Uterus (tissue), 4 donors: Measurements from ENCODE around the gene TPD52L2. TPM values are rescaled to one million over a fixed set of nuclear protein-coding genes. Genes with fewer than 3 reads are reported as not detected.
A peak's percentile ranks its signal among the peaks of the same experiment; 100 is the strongest.

Experiments used
- DNase-seq, 2 donors: peaks; one replicate each; pipeline ENCODE4 v3.0.0-alpha.2; 2019 to 2020
- H3K27ac ChIP-seq, 2 donors: fragments of 200-600 bp; sonication (generic); 1 replicate in 1 of 2; 2 replicates in 1 of 2; pipeline ENCODE4 v1.5.1; 2016 to 2018
- H3K27me3 ChIP-seq, 2 donors: fragments of 200-600 bp; sonication (generic); one replicate each; pipeline ENCODE4 v1.5.1; 2018 to 2019; ENCODE audit warnings: control low read depth in 1 of 2
- H3K36me3 ChIP-seq, 2 donors: fragments of 200-600 bp; sonication (generic); one replicate each; pipeline ENCODE4 v1.5.1; 2019; ENCODE audit warnings: control low read depth in 1 of 2
- H3K4me1 ChIP-seq, 2 donors: fragments of 200-600 bp; sonication (generic); one replicate each; pipeline ENCODE4 v1.5.1; 2018 to 2019; ENCODE audit warnings: control low read depth in 1 of 2
- H3K4me3 ChIP-seq, 2 donors: fragments of 200-600 bp; sonication (generic); 1 replicate in 1 of 2; 2 replicates in 1 of 2; pipeline ENCODE4 v1.5.1; 2018 to 2019; ENCODE audit warnings: mild to moderate bottlenecking in 1 of 2
- H3K9me3 ChIP-seq, 2 donors: fragments of 200-600 bp; sonication (generic); one replicate each; pipeline ENCODE4 v1.5.1; 2019; ENCODE audit warnings: control low read depth in 1 of 2
- POLR2A ChIP-seq, 2 donors: fragments of 450-650 bp; IDR thresholded peaks; one replicate each; pipeline ENCODE4 v1.6.1; 2016; ENCODE audit warnings: antibody characterized with exemption in 2 of 2, mild to moderate bottlenecking in 1 of 2, moderate library complexity in 1 of 2
- intact Hi-C: fragments of 100-400 bp; cut with DNase I; formaldehyde crosslinking; loops from one replicate; pipeline ENCODE4 v1.15.1; 2023; ENCODE audit warnings: low total_unique reads
- total RNA-seq, 4 donors: library from RNA; depleted of rRNA in 3 of 4; stranded (reverse); fragments of >200 nt in 3 of 4; gene quantifications; one replicate each; pipeline versions ENCODE4 v1.1.0 to v1.2.4, GENCODE V29; 2014 to 2023
- TF ChIP-seq, protein P1 (sequence below), 4 experiments: fragments of 200-600 bp in 2 of 4; fragments of 450-650 bp in 2 of 4; sonication (generic) in 2 of 4; IDR thresholded peaks; one replicate each; pipeline ENCODE4 v1.5.1; 2016 to 2019; ENCODE audit warnings: antibody characterized with exemption in 4 of 4, mild to moderate bottlenecking in 2 of 4, moderate library complexity in 1 of 4
- donor health status: DM: yes; HTN: yes; CAD: no.

The TPD52L2 gene
- total RNA-seq, 4 donors from 2014 or later = 44.1 to 77.8 (median 62.0) TPM

DNA sequence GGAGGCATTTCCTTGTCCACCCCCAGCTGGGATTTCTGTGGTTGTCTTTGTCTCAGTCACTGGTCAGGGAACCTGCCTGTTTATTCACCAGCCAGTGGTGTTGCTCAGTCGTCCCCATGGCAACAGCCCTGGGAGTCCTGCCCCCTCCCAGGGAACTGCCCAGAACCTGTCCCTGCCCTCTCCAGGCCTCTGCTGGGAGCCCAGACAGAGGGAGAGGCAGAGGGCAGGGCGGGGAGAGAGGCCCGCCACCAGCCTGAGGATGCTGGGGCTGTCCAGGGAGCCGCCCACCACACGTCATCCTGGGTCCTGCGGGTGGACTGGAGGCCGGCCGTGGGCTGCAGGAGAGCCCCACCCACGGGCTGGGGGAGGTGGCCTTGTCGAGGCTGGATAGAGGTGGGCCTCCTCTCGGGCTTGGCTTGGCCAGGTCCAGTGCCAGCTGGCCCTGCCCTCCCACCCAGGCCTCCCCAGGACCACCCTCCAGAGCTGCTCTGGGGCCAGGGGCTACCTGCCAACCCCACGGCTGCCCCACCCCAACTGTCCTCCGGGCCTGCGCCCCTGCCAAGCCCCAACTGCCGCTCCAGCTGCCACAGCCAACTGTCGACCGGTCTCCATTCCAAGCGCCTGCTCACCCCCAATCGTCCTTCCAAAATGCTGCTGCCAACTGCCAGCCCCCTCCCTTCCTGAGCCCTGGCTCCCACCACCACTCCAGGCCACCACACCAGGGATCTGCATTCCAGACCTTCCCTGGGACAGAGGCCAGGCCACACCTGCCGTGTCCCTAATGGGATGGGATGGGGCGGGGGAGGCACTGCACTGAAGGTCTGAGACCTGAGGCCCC is 29.8 kb upstream of the TPD52L2 start:
- Histone ChIP-seq H3K4me1 (peaks cover 0 to 24% of the 10 kb centered on the region in 2 donors), H3K9me3 (no peaks in the 10 kb centered on the region), H3K27me3 (no peaks in the 10 kb centered on the region), H3K27ac (peak overlapping the region; percentile 74 to 91), H3K4me3 (no peak overlapping the region), H3K36me3 (no peaks in the 10 kb centered on the region)
- peak; percentile 92 to 93 for DNase-seq
- TF ChIP-seq POLR2A (IDR thresholded peaks at IDR 0.05) = peak in 1 of 2 donors; percentile 23
- TF ChIP-seq, protein P1, sequence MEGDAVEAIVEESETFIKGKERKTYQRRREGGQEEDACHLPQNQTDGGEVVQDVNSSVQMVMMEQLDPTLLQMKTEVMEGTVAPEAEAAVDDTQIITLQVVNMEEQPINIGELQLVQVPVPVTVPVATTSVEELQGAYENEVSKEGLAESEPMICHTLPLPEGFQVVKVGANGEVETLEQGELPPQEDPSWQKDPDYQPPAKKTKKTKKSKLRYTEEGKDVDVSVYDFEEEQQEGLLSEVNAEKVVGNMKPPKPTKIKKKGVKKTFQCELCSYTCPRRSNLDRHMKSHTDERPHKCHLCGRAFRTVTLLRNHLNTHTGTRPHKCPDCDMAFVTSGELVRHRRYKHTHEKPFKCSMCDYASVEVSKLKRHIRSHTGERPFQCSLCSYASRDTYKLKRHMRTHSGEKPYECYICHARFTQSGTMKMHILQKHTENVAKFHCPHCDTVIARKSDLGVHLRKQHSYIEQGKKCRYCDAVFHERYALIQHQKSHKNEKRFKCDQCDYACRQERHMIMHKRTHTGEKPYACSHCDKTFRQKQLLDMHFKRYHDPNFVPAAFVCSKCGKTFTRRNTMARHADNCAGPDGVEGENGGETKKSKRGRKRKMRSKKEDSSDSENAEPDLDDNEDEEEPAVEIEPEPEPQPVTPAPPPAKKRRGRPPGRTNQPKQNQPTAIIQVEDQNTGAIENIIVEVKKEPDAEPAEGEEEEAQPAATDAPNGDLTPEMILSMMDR (IDR thresholded peaks at IDR 0.05) = peak in 1 of 4 experiments; percentile 18
- intact Hi-C loops = no loop called here

DNA sequence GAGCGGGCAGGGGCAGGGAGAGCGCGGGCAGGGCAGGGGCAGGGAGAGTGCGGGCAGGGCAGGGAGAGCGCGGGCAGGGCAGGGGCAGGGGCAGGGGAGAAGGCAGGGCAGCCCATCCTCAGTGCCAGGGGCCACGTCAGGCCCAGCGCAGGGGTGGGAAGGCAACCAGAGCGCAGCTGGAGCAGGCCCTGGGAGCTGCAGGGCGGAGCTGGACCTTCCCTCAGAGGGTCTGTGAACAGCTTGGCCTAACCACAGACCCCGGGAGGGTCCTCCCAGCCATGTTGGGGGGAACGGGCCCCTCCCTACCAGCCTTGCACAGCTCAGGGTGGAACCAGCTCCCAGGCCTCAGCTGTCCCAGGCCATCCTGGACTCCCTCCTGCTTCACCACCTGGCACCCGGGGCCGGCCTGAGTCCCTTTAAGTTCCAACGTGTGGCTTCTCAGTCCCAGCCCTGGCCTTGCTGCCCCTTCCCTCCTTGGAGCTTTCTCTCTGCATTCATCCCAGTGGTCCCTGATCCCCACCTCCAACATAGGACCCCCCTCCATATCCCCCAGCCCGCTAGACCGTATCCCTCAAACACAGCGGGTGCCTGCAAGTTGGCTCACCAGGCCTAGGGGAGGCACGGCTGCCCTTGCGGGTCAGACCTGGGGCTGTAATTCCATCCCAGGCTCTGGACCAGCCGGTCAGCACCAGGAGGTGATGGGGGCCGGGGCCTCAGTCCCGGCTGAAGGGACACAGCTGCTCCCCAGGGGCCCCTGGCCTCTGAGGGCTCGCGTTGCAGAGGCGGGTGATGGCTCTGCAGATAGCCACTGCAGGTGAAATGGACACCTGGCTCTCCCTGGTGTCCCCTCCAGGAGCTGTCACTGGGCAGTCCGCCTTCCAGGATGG is 28.4 kb upstream of the TPD52L2 start:
- peak overlapping the region in 1 of 2 donors; percentile 13 for H3K27ac ChIP-seq
- H3K27me3 ChIP-seq = no peaks in the 10 kb centered on the region
- H3K4me3 ChIP-seq = no peak overlapping the region
- intact Hi-C loops = no loop called here
- peaks cover 0 to 24% of the 10 kb centered on the region in 2 donors for H3K4me1 ChIP-seq
- no peaks in the 10 kb centered on the region for H3K36me3 ChIP-seq
- no peaks in the 10 kb centered on the region for H3K9me3 ChIP-seq
- TF ChIP-seq, protein P1 (IDR thresholded peaks at IDR 0.05) = no peak
- no peak for TF ChIP-seq POLR2A (IDR thresholded peaks at IDR 0.05)
- no peak for DNase-seq

DNA sequence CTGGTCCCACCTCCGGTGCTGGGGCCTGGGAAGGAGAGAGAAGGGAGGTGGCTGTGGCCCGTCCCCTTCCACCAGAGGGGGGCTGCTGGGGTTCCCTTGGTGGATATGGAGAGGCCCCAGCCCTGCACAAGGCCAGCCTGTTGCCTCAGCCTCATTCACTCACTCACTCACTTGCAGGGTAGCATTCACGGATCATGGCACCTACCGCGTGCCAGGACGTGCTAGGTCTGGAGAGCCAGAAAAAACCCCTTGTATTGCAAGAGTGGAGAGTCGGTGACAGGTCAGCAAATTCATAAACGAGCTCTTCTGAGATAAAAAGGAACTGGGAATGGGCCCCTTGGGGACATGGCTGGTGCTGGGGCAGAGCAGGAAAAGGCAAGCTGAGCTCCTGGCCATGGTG is 27.6 kb upstream of the TPD52L2 start:
- no peaks in the 10 kb centered on the region for H3K9me3 ChIP-seq
- TF ChIP-seq, protein P1 (IDR thresholded peaks at IDR 0.05) = no peak
- TF ChIP-seq POLR2A (IDR thresholded peaks at IDR 0.05) = no peak
- H3K27ac ChIP-seq = no peak overlapping the region
- peaks cover 0 to 20% of the 10 kb centered on the region in 2 donors for H3K4me1 ChIP-seq
- H3K4me3 ChIP-seq = no peak overlapping the region
- intact Hi-C loops = no loop called here
- no peak for DNase-seq
- H3K36me3 ChIP-seq = no peaks in the 10 kb centered on the region
- no peaks in the 10 kb centered on the region for H3K27me3 ChIP-seq

DNA sequence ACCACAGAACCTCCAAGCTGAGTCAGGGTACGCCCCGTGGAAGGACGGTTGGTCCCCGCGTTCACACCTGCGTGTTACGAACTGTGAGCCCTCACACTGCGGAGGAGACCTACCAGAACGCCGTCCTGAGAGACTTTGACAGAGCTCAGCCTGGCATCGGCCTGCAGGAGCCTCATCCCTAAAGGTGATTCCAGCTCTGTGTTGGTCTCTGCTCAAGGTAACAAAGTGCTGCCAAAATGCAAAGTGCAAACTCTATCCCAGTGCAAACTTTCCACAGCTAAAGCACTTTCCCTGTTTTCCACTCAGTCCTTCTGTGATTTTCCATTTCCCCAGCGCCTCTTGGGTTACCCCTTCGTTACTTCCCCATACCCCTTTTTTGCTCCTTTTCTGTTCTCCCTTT is 25.4 kb upstream of the TPD52L2 start:
- H3K27me3 ChIP-seq = no peaks in the 10 kb centered on the region
- intact Hi-C loops = no loop called here
- no peak for TF ChIP-seq POLR2A (IDR thresholded peaks at IDR 0.05)
- no peak overlapping the region for H3K27ac ChIP-seq
- no peaks in the 10 kb centered on the region for H3K36me3 ChIP-seq
- peaks cover 0 to 6% of the 10 kb centered on the region in 2 donors for H3K4me1 ChIP-seq
- no peaks in the 10 kb centered on the region for H3K9me3 ChIP-seq
- DNase-seq = no peak
- no peak overlapping the region for H3K4me3 ChIP-seq

- H3K27ac ChIP-seq = no peak overlapping the region
- H3K4me3 ChIP-seq = no peak overlapping the region
- H3K4me1 ChIP-seq = peaks cover 0 to 1% of the 10 kb centered on the region in 2 donors
- no peaks in the 10 kb centered on the region for H3K36me3 ChIP-seq
- H3K27me3 ChIP-seq = no peaks in the 10 kb centered on the region
- TF ChIP-seq POLR2A (IDR thresholded peaks at IDR 0.05) = no peak
- TF ChIP-seq, protein P1 (IDR thresholded peaks at IDR 0.05) = no peak
- no peak for DNase-seq
- intact Hi-C loops = no loop called here
- H3K9me3 ChIP-seq = no peaks in the 10 kb centered on the region
These were observed 24.7 kb upstream of the TPD52L2 start for GRCh38 chr20:63840405-63840828.
